Mesendoderm (in vitro differentiated cells): ENCODE data around the gene GRK2.

Experiments used
- DNase-seq: peaks from one replicate; pipeline ENCODE4 v3.0.0; 2013
- H2AK5ac ChIP-seq: 2 replicates; pipeline ENCODE4 v1.6.1; 2013; ENCODE audit warnings: low read length, inconsistent platforms
- H2BK120ac ChIP-seq: 2 replicates; pipeline ENCODE4 v1.6.1; 2013; ENCODE audit warnings: low read depth, mild to moderate bottlenecking, low read length, moderate library complexity, mixed read lengths
- H2BK15ac ChIP-seq: replicated peaks from 2 replicates; pipeline ENCODE4 v1.6.1; 2013; ENCODE audit warnings: low read depth, mild to moderate bottlenecking, moderate library complexity
- H2BK5ac ChIP-seq: 2 replicates; pipeline ENCODE4 v1.6.1; 2013; ENCODE audit warnings: low read length, inconsistent platforms
- H3K18ac ChIP-seq: 2 replicates; pipeline ENCODE4 v1.6.1; 2013; ENCODE audit warnings: mild to moderate bottlenecking, low read length, mixed read lengths
- H3K23ac ChIP-seq: one replicate; pipeline ENCODE4 v1.6.1; 2013; ENCODE audit warnings: low read length
- H3K27ac ChIP-seq: 2 replicates; pipeline ENCODE4 v1.5.1; 2013; ENCODE audit warnings: low read depth, mild to moderate bottlenecking, inconsistent platforms, low read length, moderate library complexity
- H3K27me3 ChIP-seq: 2 replicates; pipeline ENCODE4 v1.6.1; 2013; ENCODE audit warnings: low read length, control low read depth, mild to moderate bottlenecking, inconsistent platforms; ENCODE audit not compliant: insufficient read depth, poor library complexity
- H3K36me3 ChIP-seq: 2 replicates; pipeline ENCODE4 v1.6.1; 2013; ENCODE audit warnings: low read length, inconsistent platforms; ENCODE audit not compliant: control insufficient read depth, insufficient read depth
- H3K4ac ChIP-seq: one replicate; pipeline ENCODE4 v1.6.1; 2013; ENCODE audit warnings: low read depth, mild to moderate bottlenecking, low read length, moderate library complexity
- H3K4me1 ChIP-seq: 2 replicates; pipeline ENCODE4 v1.6.1; 2013; ENCODE audit warnings: low read depth, low read length, inconsistent platforms; ENCODE audit not compliant: control insufficient read depth
- H3K4me2 ChIP-seq: 2 replicates; pipeline ENCODE4 v1.6.1; 2013; ENCODE audit warnings: low read length
- H3K4me3 ChIP-seq: 2 replicates; pipeline ENCODE4 v1.5.1; 2013; ENCODE audit warnings: mild to moderate bottlenecking, low read length
- H3K56ac ChIP-seq: one replicate; pipeline ENCODE4 v1.6.1; 2013; ENCODE audit warnings: low read length
- H3K79me1 ChIP-seq: 2 replicates; pipeline ENCODE4 v1.6.1; 2013; ENCODE audit warnings: low read length, inconsistent platforms
- H3K79me2 ChIP-seq: 2 replicates; pipeline ENCODE4 v1.6.1; 2013; ENCODE audit warnings: mild to moderate bottlenecking, low read length; ENCODE audit not compliant: control insufficient read depth, insufficient read depth
- H3K9ac ChIP-seq: 2 replicates; pipeline ENCODE4 v1.6.1; 2013; ENCODE audit warnings: low read length, inconsistent platforms
- H4K5ac ChIP-seq: one replicate; pipeline ENCODE4 v1.6.1; 2013; ENCODE audit warnings: low read length
- H4K8ac ChIP-seq: one replicate; pipeline ENCODE4 v1.6.1; 2013; ENCODE audit warnings: low read depth, mild to moderate bottlenecking, control low read depth, low read length, moderate library complexity
- WGBS: extraction: QIAGEN DNeasy Blood & Tissue Kit; methylation state at CpG from one replicate; pipeline ENCODE4 v1.1.7; 2013; ENCODE audit warnings: low lambda C conversion rate, missing lambda C conversion rate; ENCODE audit not compliant: insufficient coverage; ENCODE audit errors: extremely low coverage; 5-methylcytosine and 5-hydroxymethylcytosine counted together

GRK2 gene

GRCh38 chr11:67286621-67287333, 20.5 kb downstream of the GRK2 start:
- H4K8ac ChIP-seq = no peak overlapping the region
- no peak overlapping the region for H2BK5ac ChIP-seq
- H3K79me1 ChIP-seq = peaks cover 8% of the 10 kb centered on the region
- no peak overlapping the region for H3K56ac ChIP-seq
- no peak overlapping the region for H2BK15ac ChIP-seq
- H3K4me2 ChIP-seq = no peak overlapping the region
- no peak overlapping the region for H2AK5ac ChIP-seq
- H3K4me3 ChIP-seq = no peak overlapping the region
- H3K27me3 ChIP-seq = no peaks in the 10 kb centered on the region
- H3K27ac ChIP-seq = no peak overlapping the region
- no peak overlapping the region for H3K23ac ChIP-seq
- no peak overlapping the region for H3K4ac ChIP-seq
- no peaks in the 10 kb centered on the region for H3K79me2 ChIP-seq
- no peak overlapping the region for H4K5ac ChIP-seq
- no peak overlapping the region for H3K18ac ChIP-seq
- H2BK120ac ChIP-seq = no peak overlapping the region
- peaks cover 11% of the 10 kb centered on the region for H3K36me3 ChIP-seq
- H3K4me1 ChIP-seq = peaks cover 5% of the 10 kb centered on the region
- no peak for DNase-seq
- no CpG with 5 or more reads among the region's 8 CpGs for WGBS
- no peak overlapping the region for H3K9ac ChIP-seq

GRCh38 chr11:67287355-67288197, 21.3 kb downstream of the GRK2 start:
- no peaks in the 10 kb centered on the region for H3K79me2 ChIP-seq
- no CpG with 5 or more reads among the region's 14 CpGs for WGBS
- peak overlapping the region; percentile 90 for H3K9ac ChIP-seq
- H3K56ac ChIP-seq = peak overlapping the region; percentile 93
- no peak for DNase-seq
- H2BK120ac ChIP-seq = no peak overlapping the region
- H3K27ac ChIP-seq = peak overlapping the region; percentile 88
- H4K8ac ChIP-seq = no peak overlapping the region
- peaks cover 5% of the 10 kb centered on the region for H3K4me1 ChIP-seq
- peak overlapping the region; percentile 33 for H4K5ac ChIP-seq
- H3K27me3 ChIP-seq = no peaks in the 10 kb centered on the region
- H2BK5ac ChIP-seq = peak overlapping the region; percentile 39
- H3K18ac ChIP-seq = no peak overlapping the region
- no peak overlapping the region for H3K4me3 ChIP-seq
- H2AK5ac ChIP-seq = peak overlapping the region; percentile 91
- peaks cover 8% of the 10 kb centered on the region for H3K79me1 ChIP-seq
- H3K4me2 ChIP-seq = peak overlapping the region; percentile 53
- peaks cover 8% of the 10 kb centered on the region for H3K36me3 ChIP-seq
- no peak overlapping the region for H2BK15ac ChIP-seq
- H3K23ac ChIP-seq = no peak overlapping the region
- H3K4ac ChIP-seq = peak overlapping the region; percentile 25

- Histone ChIP-seq H3K4me2 (peak overlapping the region; percentile 53), H3K79me2 (no peaks in the 10 kb centered on the region), H3K4me3 (no peak overlapping the region), H3K79me1 (peaks cover 8% of the 10 kb centered on the region), H3K23ac (no peak overlapping the region), H2BK5ac (peak overlapping the region; percentile 39), H3K4ac (peak overlapping the region; percentile 25), H3K18ac (no peak overlapping the region), H2AK5ac (peak overlapping the region; percentile 91), H4K5ac (peak overlapping the region; percentile 33), H3K4me1 (peaks cover 5% of the 10 kb centered on the region), H2BK15ac (no peak overlapping the region), H3K36me3 (peaks cover 4% of the 10 kb centered on the region), H3K27ac (peak overlapping the region; percentile 88), H4K8ac (no peak overlapping the region), H3K27me3 (no peaks in the 10 kb centered on the region), H2BK120ac (no peak overlapping the region), H3K9ac (peak overlapping the region; percentile 90), H3K56ac (peak overlapping the region; percentile 93)
- DNase-seq = no peak
- no CpG with 5 or more reads among the region's 4 CpGs for WGBS
Measured at GRCh38 chr11:67288198-67288451, 21.9 kb downstream of the GRK2 start.

- Histone ChIP-seq H3K9ac (peak overlapping the region; percentile 90), H2AK5ac (no peak overlapping the region), H3K4ac (peak overlapping the region; percentile 90), H3K79me2 (no peaks in the 10 kb centered on the region), H3K23ac (peak overlapping the region; percentile 90), H3K4me3 (peak overlapping the region; percentile 55), H2BK5ac (peak overlapping the region; percentile 69), H3K4me1 (peaks cover 5% of the 10 kb centered on the region), H3K56ac (peak overlapping the region; percentile 93), H2BK120ac (no peak overlapping the region), H4K5ac (peak overlapping the region; percentile 33), H3K79me1 (peaks cover 8% of the 10 kb centered on the region), H3K27me3 (no peaks in the 10 kb centered on the region), H3K4me2 (peak overlapping the region; percentile 53), H4K8ac (no peak overlapping the region), H3K27ac (peak overlapping the region; percentile 88), H2BK15ac (no peak overlapping the region), H3K36me3 (peaks cover 4% of the 10 kb centered on the region), H3K18ac (peak overlapping the region; percentile 85)
- no CpG with 5 or more reads among the region's 87 CpGs for WGBS
- DNase-seq = peak; percentile 90
Measured at GRCh38 chr11:67288452-67289225, 22.4 kb downstream of the GRK2 start.

GRCh38 chr11:67289226-67289650, 23.0 kb downstream of the GRK2 start, which contains the start of gene ANKRD13D:
Gene ANKRD13D (plus strand): TSS chr11:67289303. CDS start chr11:67289461, 158 bp downstream.
- Histone ChIP-seq H2BK5ac (peak within 1 kb of the TSS; percentile 69), H3K18ac (peak within 1 kb of the TSS; percentile 85), H2BK120ac (no peak within 1 kb of the TSS), H3K27me3 (no peaks in the 10 kb centered on the region), H2BK15ac (no peak within 1 kb of the TSS), H3K56ac (peak within 1 kb of the TSS; percentile 98), H2AK5ac (peak within 1 kb of the TSS; percentile 91), H3K9ac (peak within 1 kb of the TSS; percentile 98), H3K4me3 (peak within 1 kb of the TSS; percentile 64), H3K23ac (peak within 1 kb of the TSS; percentile 94), H3K27ac (peak within 1 kb of the TSS; percentile 88), H3K79me2 (no peaks in the 10 kb centered on the region), H4K5ac (peak within 1 kb of the TSS; percentile 33), H3K4me2 (peak within 1 kb of the TSS; percentile 96), H3K4ac (peak within 1 kb of the TSS; percentile 90), H4K8ac (no peak within 1 kb of the TSS), H3K36me3 (peaks cover 4% of the 10 kb centered on the region), H3K79me1 (peaks cover 8% of the 10 kb centered on the region), H3K4me1 (peaks cover 5% of the 10 kb centered on the region)
- WGBS = no CpG with 5 or more reads among the region's 56 CpGs
- no peak for DNase-seq
